HCT116 (cell line): ENCODE data around the gene ASNSD1.

Experiments used
- CEBPB ChIP-seq: IDR thresholded peaks from 2 replicates; pipeline ENCODE4 v1.6.1; 2012; ENCODE audit warnings: low read depth
- ELF1 ChIP-seq: IDR thresholded peaks from 2 replicates; pipeline ENCODE4 v1.6.1; 2012; ENCODE audit warnings: low read depth, borderline replicate concordance
- EZH2 ChIP-seq: fragments of 200-600 bp; sonication (generic); IDR thresholded peaks from 2 replicates; pipeline ENCODE4 v1.6.1; 2017; ENCODE audit warnings: antibody characterized with exemption, mixed run types
- EZH2phosphoT487 ChIP-seq: fragments of 200-600 bp; IDR thresholded peaks from 2 replicates; pipeline ENCODE4 v1.6.1; 2018; ENCODE audit warnings: antibody characterized with exemption, borderline replicate concordance
- JUND ChIP-seq: IDR thresholded peaks from 2 replicates; pipeline ENCODE4 v1.6.1; 2012
- POLR2A ChIP-seq: IDR thresholded peaks from 2 replicates; pipeline ENCODE4 v1.7.0; 2011; ENCODE audit warnings: borderline replicate concordance; ENCODE audit not compliant: insufficient read depth, insufficient read length; ENCODE audit errors: extremely low read depth
- SP1 ChIP-seq: IDR thresholded peaks from 2 replicates; pipeline ENCODE4 v1.6.1; 2012; ENCODE audit warnings: low read depth
- SRF ChIP-seq: IDR thresholded peaks from 2 replicates; pipeline ENCODE4 v1.6.1; 2012; ENCODE audit warnings: low read depth
- YY1 ChIP-seq: IDR thresholded peaks from 2 replicates; pipeline ENCODE4 v1.6.1; 2011; ENCODE audit warnings: low read length, low read depth, moderate library complexity, mild to moderate bottlenecking; ENCODE audit not compliant: insufficient replicate concordance; ENCODE audit errors: extremely low read depth
- TF ChIP-seq, protein P1 (sequence below): IDR thresholded peaks from 2 replicates; pipeline ENCODE4 v1.6.1; 2011; ENCODE audit warnings: mild to moderate bottlenecking, low read length, moderate library complexity; ENCODE audit not compliant: insufficient replicate concordance; ENCODE audit errors: extremely low read depth
- TF ChIP-seq, protein P2 (sequence below), 3 experiments: fragments of 200-600 bp in 1 of 3; sonication (generic) in 1 of 3; IDR thresholded peaks in 2 of 3; conservative IDR thresholded peaks in 1 of 3; 2 replicates each; pipeline ENCODE4 v1.5.1; 2012 to 2017; ENCODE audit warnings: low read depth in 2 of 3, low read length in 2 of 3, antibody characterized with exemption in 1 of 3, borderline replicate concordance in 1 of 3, control low read depth in 1 of 3, mild to moderate bottlenecking in 1 of 3, mixed read lengths in 1 of 3, mixed run types in 1 of 3, moderate library complexity in 1 of 3; ENCODE audit not compliant: insufficient read depth in 1 of 3
- TF ChIP-seq, protein P3 (sequence below): IDR thresholded peaks from 2 replicates; pipeline ENCODE4 v1.6.1; 2012

DNA sequence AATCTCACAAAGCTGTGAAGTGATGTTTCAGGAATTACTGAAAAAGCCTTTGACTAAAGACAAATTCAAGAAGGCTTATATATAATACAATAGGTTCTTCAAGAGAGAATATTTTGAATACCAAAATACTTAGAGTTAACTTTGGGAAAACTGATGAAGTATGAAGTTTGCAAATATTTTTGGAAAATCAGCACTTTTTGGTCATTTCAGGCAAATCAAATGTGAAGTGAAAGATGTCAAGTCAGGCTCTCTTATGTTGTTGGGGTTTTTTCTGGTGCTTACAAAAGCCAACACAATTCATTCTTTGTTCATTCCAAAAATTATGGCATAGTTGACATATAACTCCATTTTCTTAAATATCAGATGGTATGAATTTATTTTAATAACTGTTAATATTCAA, 14.7 kb upstream of the ASNSD1 start:
- no peak for TF ChIP-seq SP1
- TF ChIP-seq, protein P1, sequence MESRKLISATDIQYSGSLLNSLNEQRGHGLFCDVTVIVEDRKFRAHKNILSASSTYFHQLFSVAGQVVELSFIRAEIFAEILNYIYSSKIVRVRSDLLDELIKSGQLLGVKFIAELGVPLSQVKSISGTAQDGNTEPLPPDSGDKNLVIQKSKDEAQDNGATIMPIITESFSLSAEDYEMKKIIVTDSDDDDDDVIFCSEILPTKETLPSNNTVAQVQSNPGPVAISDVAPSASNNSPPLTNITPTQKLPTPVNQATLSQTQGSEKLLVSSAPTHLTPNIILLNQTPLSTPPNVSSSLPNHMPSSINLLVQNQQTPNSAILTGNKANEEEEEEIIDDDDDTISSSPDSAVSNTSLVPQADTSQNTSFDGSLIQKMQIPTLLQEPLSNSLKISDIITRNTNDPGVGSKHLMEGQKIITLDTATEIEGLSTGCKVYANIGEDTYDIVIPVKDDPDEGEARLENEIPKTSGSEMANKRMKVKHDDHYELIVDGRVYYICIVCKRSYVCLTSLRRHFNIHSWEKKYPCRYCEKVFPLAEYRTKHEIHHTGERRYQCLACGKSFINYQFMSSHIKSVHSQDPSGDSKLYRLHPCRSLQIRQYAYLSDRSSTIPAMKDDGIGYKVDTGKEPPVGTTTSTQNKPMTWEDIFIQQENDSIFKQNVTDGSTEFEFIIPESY: no peak
- no peak for TF ChIP-seq POLR2A
- TF ChIP-seq, protein P2, sequence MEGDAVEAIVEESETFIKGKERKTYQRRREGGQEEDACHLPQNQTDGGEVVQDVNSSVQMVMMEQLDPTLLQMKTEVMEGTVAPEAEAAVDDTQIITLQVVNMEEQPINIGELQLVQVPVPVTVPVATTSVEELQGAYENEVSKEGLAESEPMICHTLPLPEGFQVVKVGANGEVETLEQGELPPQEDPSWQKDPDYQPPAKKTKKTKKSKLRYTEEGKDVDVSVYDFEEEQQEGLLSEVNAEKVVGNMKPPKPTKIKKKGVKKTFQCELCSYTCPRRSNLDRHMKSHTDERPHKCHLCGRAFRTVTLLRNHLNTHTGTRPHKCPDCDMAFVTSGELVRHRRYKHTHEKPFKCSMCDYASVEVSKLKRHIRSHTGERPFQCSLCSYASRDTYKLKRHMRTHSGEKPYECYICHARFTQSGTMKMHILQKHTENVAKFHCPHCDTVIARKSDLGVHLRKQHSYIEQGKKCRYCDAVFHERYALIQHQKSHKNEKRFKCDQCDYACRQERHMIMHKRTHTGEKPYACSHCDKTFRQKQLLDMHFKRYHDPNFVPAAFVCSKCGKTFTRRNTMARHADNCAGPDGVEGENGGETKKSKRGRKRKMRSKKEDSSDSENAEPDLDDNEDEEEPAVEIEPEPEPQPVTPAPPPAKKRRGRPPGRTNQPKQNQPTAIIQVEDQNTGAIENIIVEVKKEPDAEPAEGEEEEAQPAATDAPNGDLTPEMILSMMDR (IDR thresholded peaks at IDR 0.05 in 2 of 3, conservative IDR thresholded peaks at IDR 0.05 in 1 of 3; ENCODE audit: borderline replicate concordance in 1 of 3, insufficient read depth in 1 of 3, low read depth in 2 of 3, low read length in 2 of 3): no peak
- no peak for TF ChIP-seq JUND
- TF ChIP-seq ELF1: no peak
- TF ChIP-seq SRF: no peak
- TF ChIP-seq EZH2: no peak
- TF ChIP-seq, protein P3, sequence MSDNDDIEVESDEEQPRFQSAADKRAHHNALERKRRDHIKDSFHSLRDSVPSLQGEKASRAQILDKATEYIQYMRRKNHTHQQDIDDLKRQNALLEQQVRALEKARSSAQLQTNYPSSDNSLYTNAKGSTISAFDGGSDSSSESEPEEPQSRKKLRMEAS: no peak
- TF ChIP-seq YY1: no peak
- TF ChIP-seq CEBPB: no peak
- TF ChIP-seq EZH2phosphoT487: no peak
